PFSK-1 (cell line): ENCODE measurements around the gene DPP9.

Experiments used
- POLR2AphosphoS5 ChIP-seq: IDR thresholded peaks from 2 replicates; pipeline ENCODE4 v1.6.1; 2012; ENCODE audit warnings: low read depth, mild to moderate bottlenecking, control low read depth, low read length, moderate library complexity
- REST ChIP-seq, 2 experiments: IDR thresholded peaks; 2 replicates each; pipeline versions ENCODE4 v1.6.1 to v1.8.0; 2011 to 2012; ENCODE audit warnings: low read depth in 2 of 2, low read length in 2 of 2, control low read depth in 1 of 2, inconsistent platforms in 1 of 2, mild to moderate bottlenecking in 1 of 2, moderate library complexity in 1 of 2; ENCODE audit not compliant: insufficient read depth in 1 of 2
- SIN3A ChIP-seq: IDR thresholded peaks from 2 replicates; pipeline ENCODE4 v1.6.1; 2012; ENCODE audit warnings: mild to moderate bottlenecking, low read length, moderate library complexity, borderline replicate concordance; ENCODE audit not compliant: insufficient read depth
- TAF1 ChIP-seq: IDR thresholded peaks from 2 replicates; pipeline ENCODE4 v1.6.1; 2012; ENCODE audit warnings: low read length, control low read depth, borderline replicate concordance; ENCODE audit not compliant: insufficient read depth

DNA sequence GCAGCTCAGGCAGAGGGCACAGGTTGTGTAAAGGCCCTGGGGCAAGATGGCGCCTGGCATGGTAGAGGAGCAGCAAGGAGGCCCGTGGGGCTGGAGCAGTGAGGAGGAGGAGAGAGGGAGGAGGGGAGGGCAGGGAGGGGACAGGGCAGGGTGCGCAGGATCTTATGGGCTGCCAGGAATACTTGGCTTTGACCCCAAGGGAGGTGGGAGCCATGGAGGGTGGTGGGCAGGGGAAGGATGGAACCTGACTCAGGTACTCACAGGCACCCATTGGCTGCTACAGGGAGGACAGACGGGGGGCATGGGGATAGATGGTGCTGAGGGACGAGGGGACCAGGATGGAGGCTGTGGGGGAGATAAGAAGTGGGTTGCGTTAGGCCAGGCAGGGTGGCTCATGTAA lies 81.0 kb downstream of the DPP9 start:
- TF ChIP-seq REST (IDR thresholded peaks at IDR 0.05; ENCODE audit: insufficient read depth in 1 of 2, low read depth in 2 of 2, low read length in 2 of 2) (no peak), POLR2AphosphoS5 (no peak), TAF1 (no peak), SIN3A (no peak)
